GM19455 (cell line): ENCODE data around the gene COIL.

Source experiments
- ATAC-seq: cut with Tn5 transposase; IDR thresholded peaks from one replicate; pipeline ENCODE4 v1.9.1; 2021; ENCODE audit not compliant: unreplicated experiment

The COIL gene

DNA sequence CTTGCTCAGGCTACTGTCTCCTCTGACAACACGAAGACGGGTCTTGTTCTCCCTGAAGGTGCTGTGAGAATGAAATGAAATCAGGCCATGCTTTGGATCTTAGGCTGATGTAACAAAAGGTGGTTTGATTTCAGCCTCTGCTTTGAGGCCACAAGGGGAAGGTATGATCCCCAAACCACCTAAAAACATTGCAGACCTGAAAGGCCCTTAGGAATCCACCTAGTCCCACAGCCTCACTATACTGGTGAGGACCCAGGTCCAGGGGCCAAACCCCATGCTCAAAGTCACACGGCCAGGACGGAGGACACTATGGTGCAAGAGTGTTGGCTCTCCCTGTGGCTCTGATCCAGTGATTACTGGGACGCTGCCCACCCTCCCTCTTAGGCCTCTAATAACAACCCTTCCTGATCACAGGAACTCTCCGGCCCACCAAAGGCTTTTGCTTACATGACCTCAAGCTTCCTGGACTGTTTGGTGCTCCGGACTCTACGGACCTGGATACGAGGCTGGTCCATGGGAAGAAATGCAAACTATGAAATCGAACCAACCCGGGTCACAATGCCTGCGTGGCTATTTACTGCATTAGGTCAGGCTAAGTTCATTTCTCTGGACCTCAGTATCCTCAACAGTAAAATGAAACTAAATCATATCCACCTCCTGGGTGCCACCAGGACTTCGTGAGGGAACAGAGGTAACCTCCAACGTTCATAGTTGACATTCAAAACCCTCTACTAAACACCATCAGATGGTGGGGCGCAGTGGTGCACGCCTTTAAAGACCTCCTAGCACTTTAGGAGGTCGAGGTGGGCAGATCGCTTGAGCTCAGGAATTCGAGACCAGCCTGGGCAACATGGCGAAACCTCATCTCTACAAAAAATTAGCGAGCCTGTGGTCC lies 48.5 kb downstream of the COIL start:
- no peak for ATAC-seq

GRCh38 chr17:56910509-56911235 lies 50.2 kb downstream of the COIL start:
- no peak for ATAC-seq

- ATAC-seq: no peak
These were observed 50.9 kb downstream of the COIL start for GRCh38 chr17:56909742-56910508.

DNA sequence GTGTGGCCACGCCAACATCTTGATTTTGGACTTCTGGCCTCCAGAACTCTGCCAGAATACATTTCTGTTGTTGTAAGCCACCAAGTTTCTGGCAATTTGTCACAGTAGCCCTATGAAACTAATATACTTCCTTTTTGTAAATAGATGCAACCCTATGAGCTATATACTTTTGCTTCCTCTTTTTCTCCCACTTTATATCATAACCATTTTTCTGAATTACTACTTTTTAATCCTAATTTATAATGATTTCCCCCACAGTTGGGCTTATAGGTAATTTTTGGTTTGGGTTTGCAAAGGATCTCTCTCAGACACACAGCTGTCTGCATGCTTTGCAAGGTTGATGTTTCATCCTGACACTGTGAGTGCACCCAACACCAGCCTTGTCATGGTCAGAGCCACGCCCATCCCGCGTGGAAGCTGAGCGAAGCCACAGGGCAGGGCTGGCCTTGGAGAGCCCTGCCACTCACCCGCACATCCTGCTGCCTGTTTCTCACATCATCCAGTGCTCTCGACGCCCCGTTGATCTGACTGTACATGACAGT lies 52.8 kb downstream of the COIL start:
- ATAC-seq: peak; percentile 80

DNA sequence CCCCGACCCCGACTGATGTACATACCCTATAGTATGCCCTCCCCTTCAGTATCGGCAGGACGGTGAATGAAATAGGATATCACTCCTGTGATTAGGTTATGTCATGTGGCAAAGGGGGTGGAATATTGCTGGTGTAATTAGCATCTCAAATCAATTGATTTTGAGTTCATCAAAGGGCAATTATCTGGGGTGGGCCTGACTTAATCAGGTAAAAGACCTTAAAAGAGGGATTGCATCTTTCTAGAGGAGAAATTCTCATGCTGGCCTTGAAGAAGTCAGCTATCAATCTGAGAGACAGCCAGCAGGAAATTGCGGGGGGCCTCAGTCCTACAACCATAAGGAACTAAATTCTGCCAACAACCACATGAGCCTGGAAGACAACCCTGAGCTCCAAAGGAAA lies 57.3 kb downstream of the COIL start:
- ATAC-seq: no peak

DNA sequence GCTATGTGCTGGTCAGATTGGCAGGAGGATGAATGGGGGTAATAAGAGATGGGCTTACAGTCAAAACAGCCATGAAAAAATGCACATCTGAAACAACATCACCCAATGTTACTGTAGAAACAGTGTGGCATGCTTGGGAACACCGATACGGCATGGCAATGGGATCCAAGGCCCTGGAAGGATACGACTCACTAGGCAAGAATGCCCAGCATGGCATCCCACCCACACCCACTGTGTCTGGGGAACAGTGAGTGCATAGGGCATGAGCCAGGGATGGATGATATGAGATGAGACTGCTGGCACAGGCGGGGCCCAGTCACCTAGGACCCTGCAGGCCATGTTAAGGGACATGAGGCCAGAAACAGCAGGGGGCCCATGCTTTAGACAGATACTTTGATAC lies 58.5 kb downstream of the COIL start:
- ATAC-seq: no peak

DNA sequence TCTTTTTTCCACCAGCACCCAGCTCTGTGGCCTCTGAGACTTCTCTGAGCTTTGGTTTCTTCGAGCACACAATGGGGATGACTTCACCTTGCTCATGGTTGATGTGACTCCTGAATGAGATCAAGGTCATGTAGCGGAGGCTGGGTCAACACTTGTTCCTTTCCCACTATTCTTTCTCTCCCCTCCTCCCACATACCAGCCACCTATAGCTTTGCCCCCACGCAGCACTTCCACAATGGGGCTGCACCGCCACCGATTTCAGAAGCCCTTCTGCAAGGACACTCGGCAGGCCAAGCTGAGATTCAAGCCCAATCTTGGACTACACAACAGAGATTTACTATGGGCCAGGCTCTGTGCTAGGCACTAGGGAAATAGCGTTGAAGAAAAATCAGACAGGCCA lies 61.4 kb downstream of the COIL start:
- ATAC-seq: no peak

DNA sequence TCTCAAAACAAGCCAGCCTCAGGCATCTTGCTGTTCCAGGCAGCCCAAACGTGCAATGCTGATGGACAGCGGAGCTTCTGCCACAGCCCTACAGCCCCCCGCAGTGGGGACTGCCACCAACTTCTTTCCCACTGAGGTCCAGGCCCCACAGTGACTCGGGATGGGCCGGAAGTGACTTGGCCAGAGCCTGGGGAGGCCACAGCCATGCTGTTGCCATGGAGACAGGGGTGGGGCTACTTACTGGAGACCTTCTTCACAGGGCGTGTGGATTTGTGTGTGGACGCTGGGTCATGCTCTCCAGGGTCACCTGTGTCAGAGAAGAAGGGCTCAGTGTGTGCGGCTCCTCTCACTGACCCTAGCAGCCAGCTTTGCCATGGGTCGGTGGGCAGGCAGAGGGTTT lies 62.0 kb downstream of the COIL start:
- ATAC-seq: no peak

GRCh38 chr17:56897646-56898424 lies 63.0 kb downstream of the COIL start:
- ATAC-seq: no peak

DNA sequence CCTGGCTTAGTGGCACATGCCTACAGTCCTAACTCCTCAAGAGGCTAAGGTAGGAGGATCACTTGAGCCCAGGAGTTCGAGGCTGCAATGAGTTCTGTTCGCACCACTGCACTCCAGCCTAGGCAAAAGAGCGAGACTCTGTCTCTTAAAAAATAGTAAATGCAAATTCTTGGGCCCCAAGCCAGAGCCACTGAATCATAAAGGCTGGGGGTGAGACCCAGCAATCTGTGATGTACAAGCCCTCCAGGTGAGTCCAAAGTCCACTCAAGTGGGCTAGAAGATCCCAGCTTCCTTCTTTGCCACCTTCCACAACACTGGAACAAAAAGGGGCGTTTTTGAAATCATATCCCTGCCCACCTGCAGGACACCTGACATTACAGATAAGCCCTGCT lies 63.9 kb downstream of the COIL start:
- no peak for ATAC-seq

GRCh38 chr17:56896217-56896967 lies 64.5 kb downstream of the COIL start:
- ATAC-seq: no peak

DNA sequence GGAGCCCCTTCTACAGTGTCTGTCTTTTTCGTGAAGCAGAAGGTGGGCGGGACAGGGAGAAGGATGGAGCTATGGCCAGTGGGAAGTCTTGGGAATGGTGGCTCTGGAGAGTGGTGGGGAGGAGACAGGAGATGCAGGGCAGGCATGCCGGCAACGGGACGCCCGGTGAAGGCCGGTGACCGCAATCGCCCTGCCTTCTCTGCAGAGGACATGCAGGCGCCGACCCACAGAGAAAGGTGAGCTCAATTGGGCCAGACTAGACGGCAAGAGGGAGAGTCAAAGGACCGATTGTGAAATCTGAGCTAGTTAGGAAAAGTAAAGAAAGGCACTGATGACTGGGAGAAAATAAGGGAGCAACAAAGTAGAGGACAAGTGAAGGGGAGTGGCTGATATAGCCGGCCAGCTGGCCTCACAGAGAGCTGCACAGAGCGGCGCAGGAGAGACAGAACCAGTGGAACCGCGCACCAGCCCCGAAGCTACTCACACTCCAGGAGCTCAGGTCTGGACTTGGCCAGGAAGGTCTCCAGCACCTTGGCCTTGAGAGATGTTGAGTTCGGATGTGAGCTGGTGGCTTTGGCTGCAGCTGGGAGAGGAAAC lies 65.9 kb downstream of the COIL start:
- ATAC-seq: no peak

DNA sequence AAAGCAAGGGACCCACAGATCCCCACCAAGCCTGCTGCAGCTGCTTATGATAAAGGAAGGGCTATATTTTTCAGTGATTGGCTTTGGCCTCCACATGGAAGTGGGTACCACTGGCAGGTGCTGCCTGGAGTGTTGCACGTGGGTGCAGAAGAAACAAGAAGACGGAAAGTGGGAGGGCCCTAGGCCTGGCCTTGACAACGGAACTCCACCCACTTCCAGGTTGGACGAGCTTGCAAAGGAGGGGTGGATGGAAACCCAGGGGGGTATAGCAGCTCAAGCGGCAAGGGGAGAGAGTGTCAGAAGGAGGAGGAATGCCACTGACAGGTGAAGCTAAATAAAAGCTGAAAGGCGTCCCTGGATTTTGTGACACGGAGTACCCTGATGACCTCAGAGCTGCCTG lies 67.3 kb downstream of the COIL start:
- no peak for ATAC-seq

DNA sequence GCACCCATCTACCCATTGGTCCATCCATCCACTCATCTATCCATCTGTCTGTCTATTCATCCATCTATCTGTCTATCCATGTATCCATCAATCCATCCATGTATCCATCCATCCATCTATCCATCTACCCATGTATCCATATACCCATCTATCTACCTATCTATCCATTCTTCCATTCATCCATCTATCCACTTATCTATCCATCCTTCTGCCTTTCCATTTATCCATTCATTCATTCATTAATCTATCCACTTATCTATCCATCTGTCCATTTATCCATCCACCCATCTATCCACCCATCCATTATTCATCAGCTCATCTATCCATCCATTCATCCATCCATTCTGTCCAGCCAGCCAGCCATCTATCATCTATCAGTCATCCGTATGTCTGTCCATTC lies 68.5 kb downstream of the COIL start:
- no peak for ATAC-seq

DNA sequence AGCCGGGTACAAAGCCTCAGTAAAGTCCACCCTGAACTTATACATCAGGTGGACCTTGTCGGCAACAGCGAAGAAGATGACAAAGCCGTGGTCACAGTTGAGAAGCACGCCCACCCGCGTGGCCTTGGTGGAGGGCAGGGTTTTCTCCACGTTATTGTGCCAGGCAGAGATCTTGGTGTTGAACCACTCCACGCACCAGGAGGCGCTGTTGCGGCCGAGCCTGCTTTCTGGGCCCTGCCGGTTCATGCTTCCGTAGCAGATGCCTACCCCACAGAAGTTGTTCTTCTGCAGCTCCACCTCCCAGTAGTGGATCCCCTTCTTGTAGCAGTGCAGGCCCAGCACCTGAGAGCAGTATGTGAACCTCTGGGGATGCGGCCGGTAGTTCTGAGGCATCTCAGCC lies 69.1 kb downstream of the COIL start:
- no peak for ATAC-seq

GRCh38 chr17:56890906-56891674 lies 69.8 kb downstream of the COIL start:
- ATAC-seq: no peak

DNA sequence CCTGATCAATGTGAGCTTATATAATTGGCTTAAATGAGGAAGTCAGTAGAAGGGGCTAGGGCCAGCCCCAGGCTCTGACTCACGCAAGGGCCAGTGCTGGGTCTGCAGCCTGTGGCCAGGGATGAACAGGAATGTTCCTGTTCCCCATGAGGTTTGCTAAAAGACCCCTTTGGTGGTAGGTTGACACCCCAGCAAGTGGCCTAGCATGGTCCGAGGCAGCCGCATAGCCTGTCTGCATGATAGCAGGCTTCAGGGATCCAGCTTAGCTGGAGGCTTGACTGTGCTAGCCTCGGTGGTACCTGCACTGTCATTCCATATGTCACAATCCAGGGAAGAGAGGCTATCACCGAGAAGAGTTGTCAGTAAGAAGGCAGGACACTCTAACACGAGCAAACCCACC lies 70.5 kb downstream of the COIL start:
- ATAC-seq: no peak
